GM10266 (cell line): ENCODE results near the gene RNF217.

Experiments
- DNase-seq: peaks from one replicate; pipeline ENCODE4 v3.0.0; 2012; ENCODE audit errors: extremely low spot score
- CTCF ChIP-seq: IDR thresholded peaks from 2 replicates; pipeline ENCODE4 v1.5.1; 2012; ENCODE audit warnings: mild to moderate bottlenecking, low read depth; ENCODE audit not compliant: control insufficient read depth, insufficient read depth; ENCODE audit errors: missing control alignments

The RNF217 gene

GRCh38 chr6:124989136-124989983 is 27.1 kb downstream of the RNF217 start:
- no peak for DNase-seq
- TF ChIP-seq CTCF: no peak

- TF ChIP-seq CTCF: no peak
- no peak for DNase-seq
These were observed 28.8 kb downstream of the RNF217 start for GRCh38 chr6:124990988-124991387.

GRCh38 chr6:124991764-124992295 is 29.6 kb downstream of the RNF217 start:
- no peak for DNase-seq
- no peak for TF ChIP-seq CTCF

GRCh38 chr6:124993327-124993726 is 31.1 kb downstream of the RNF217 start:
- DNase-seq: no peak

GRCh38 chr6:124994648-124995047 is 32.4 kb downstream of the RNF217 start:
- DNase-seq: no peak
- no peak for TF ChIP-seq CTCF

More at GRCh38 chr6:124993327-124993726, 31.1 kb downstream of the RNF217 start:
- TF ChIP-seq CTCF: no peak

GRCh38 chr6:124995131-124995530 is 32.9 kb downstream of the RNF217 start:
- DNase-seq: no peak
- TF ChIP-seq CTCF: no peak
